ENCODE data around the gene TM4SF20.

- TF ChIP-seq, protein P1, sequence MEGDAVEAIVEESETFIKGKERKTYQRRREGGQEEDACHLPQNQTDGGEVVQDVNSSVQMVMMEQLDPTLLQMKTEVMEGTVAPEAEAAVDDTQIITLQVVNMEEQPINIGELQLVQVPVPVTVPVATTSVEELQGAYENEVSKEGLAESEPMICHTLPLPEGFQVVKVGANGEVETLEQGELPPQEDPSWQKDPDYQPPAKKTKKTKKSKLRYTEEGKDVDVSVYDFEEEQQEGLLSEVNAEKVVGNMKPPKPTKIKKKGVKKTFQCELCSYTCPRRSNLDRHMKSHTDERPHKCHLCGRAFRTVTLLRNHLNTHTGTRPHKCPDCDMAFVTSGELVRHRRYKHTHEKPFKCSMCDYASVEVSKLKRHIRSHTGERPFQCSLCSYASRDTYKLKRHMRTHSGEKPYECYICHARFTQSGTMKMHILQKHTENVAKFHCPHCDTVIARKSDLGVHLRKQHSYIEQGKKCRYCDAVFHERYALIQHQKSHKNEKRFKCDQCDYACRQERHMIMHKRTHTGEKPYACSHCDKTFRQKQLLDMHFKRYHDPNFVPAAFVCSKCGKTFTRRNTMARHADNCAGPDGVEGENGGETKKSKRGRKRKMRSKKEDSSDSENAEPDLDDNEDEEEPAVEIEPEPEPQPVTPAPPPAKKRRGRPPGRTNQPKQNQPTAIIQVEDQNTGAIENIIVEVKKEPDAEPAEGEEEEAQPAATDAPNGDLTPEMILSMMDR (conservative IDR thresholded peaks at IDR 0.05) = no peak
- TF ChIP-seq EZH2 (IDR thresholded peaks at IDR 0.05; ENCODE audit: low read depth) = no peak
These were observed 32.3 kb upstream of the TM4SF20 start for GRCh38 chr2:227411320-227411989.

All from PC-9 (cell line).